ENCODE measurements around the gene LMCD1.
A peak's percentile ranks its signal among the peaks of the same experiment; 100 is the strongest.

Gene LMCD1

GRCh38 chr3:8484409-8485140 is 17.0 kb upstream of the LMCD1 start:
- Histone ChIP-seq H3K27me3 (no peaks in the 10 kb centered on the region), H3K4me1 (peaks cover 0 to 90% (median 47%) of the 10 kb centered on the region in 4 donors), H3K36me3 (no peaks in the 10 kb centered on the region), H3K4me3 (no peak overlapping the region), H3K27ac (peak overlapping the region; percentile 81 to 88), H3K9me3 (peaks cover 0 to 4% (median 0%) of the 10 kb centered on the region in 3 donors)
- DNase-seq = no peak
- intact Hi-C loops (cut with DNase I; ENCODE audit: low total_unique reads) = no loop called here
- TF ChIP-seq, protein P1, sequence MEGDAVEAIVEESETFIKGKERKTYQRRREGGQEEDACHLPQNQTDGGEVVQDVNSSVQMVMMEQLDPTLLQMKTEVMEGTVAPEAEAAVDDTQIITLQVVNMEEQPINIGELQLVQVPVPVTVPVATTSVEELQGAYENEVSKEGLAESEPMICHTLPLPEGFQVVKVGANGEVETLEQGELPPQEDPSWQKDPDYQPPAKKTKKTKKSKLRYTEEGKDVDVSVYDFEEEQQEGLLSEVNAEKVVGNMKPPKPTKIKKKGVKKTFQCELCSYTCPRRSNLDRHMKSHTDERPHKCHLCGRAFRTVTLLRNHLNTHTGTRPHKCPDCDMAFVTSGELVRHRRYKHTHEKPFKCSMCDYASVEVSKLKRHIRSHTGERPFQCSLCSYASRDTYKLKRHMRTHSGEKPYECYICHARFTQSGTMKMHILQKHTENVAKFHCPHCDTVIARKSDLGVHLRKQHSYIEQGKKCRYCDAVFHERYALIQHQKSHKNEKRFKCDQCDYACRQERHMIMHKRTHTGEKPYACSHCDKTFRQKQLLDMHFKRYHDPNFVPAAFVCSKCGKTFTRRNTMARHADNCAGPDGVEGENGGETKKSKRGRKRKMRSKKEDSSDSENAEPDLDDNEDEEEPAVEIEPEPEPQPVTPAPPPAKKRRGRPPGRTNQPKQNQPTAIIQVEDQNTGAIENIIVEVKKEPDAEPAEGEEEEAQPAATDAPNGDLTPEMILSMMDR (IDR thresholded peaks at IDR 0.05) = no peak

DNA sequence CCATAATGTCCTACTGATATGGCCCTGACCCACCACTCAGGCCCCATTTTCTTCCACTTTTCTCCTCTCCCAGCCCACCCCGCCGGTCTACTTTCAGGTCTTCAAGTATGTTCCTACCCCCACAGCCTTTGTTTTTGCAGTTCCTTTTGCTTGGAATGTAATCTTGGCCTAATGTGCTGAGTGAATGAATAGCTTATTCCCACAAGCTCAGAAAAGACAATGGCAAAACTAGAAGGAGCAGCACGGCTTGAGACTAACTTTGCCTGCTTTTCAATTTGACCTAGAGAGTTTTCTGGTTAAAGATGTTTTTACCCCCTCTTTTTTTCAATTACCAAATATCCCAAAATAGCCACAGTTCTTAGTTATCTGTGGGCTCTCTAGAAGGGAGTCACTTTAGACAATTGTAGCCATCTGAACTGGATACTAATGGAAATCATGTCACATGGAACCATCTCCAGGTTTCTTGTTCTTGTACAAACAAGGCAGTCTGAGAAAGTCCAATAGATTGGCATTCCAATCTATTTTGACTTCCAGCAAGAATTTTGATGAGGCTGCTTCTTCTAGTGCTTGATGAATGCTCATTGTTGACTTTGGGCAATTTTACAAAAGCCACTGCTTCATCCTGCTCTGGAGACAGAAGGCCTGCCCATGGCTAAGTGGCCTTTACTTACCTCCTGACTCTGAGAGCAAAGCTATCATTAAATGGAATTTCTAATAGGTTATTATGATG is 16.3 kb upstream of the LMCD1 start:
- DNase-seq = no peak
- peak overlapping the region; percentile 81 to 88 for H3K27ac ChIP-seq
- peaks cover 0 to 92% (median 53%) of the 10 kb centered on the region in 4 donors for H3K4me1 ChIP-seq
- peaks cover 0 to 4% (median 0%) of the 10 kb centered on the region in 3 donors for H3K9me3 ChIP-seq
- H3K4me3 ChIP-seq = no peak overlapping the region
- no peaks in the 10 kb centered on the region for H3K27me3 ChIP-seq
- no peaks in the 10 kb centered on the region for H3K36me3 ChIP-seq
- TF ChIP-seq, protein P1 (IDR thresholded peaks at IDR 0.05) = no peak
- intact Hi-C loops (cut with DNase I; ENCODE audit: low total_unique reads) = no loop called here

DNA sequence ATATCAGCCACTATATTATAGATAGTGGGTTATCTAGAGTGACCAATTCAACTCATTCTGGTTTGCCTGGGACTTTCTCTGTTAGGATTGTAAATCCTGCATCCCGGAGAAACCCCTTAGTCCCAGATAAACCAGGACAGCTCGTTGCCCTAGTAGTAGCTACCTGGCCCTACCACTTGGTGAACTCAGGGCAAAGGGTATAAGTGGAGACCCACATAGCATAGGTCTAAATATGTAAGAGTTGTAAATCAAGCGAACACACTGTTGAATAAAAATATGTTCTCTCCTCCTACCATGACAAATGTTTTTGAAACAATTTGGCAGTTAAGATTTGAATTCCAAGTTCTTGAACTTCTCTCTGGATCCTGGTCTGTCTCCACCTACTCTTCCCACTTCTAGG is 15.7 kb upstream of the LMCD1 start:
- TF ChIP-seq, protein P1 (IDR thresholded peaks at IDR 0.05) = no peak
- no peak for DNase-seq
- intact Hi-C loops (cut with DNase I; ENCODE audit: low total_unique reads) = no loop called here
- peaks cover 0 to 92% (median 55%) of the 10 kb centered on the region in 4 donors for H3K4me1 ChIP-seq
- H3K27ac ChIP-seq = peak overlapping the region; percentile 81 to 88
- H3K36me3 ChIP-seq = no peaks in the 10 kb centered on the region
- no peak overlapping the region for H3K4me3 ChIP-seq
- no peaks in the 10 kb centered on the region for H3K27me3 ChIP-seq
- H3K9me3 ChIP-seq = peaks cover 0 to 4% (median 0%) of the 10 kb centered on the region in 3 donors

DNA sequence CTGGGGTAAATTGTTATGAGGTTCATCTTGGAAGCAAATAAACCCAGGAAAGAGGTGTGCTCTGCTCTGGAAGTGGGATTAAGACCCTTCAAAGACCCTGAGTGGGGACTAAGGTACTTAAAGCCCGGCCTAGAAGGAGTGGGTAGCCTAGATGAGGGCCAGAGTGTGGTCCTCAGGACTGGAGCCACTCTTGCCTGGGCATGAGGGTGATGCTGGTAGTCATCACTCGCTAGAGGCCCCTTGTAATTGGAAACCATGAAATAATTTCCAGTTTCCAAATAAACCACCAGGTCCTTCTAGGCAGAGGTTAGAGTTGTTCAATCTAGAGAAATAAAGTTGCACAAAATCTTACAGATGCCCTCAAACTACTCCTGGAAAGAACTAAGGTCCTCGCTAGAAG is 15.2 kb upstream of the LMCD1 start:
- Histone ChIP-seq H3K9me3 (peaks cover 0 to 4% (median 0%) of the 10 kb centered on the region in 3 donors), H3K36me3 (no peaks in the 10 kb centered on the region), H3K27me3 (no peaks in the 10 kb centered on the region), H3K4me3 (no peak overlapping the region), H3K4me1 (peaks cover 0 to 92% (median 53%) of the 10 kb centered on the region in 4 donors), H3K27ac (peak overlapping the region; percentile 81 to 88)
- TF ChIP-seq, protein P1 (IDR thresholded peaks at IDR 0.05) = no peak
- no peak for DNase-seq
- intact Hi-C loops (cut with DNase I; ENCODE audit: low total_unique reads) = no loop called here

- no peaks in the 10 kb centered on the region for H3K36me3 ChIP-seq
- peaks cover 0 to 92% (median 52%) of the 10 kb centered on the region in 4 donors for H3K4me1 ChIP-seq
- no peak overlapping the region for H3K4me3 ChIP-seq
- H3K27ac ChIP-seq = peak overlapping the region; percentile 81 to 88
- DNase-seq = no peak
- no peaks in the 10 kb centered on the region for H3K27me3 ChIP-seq
- intact Hi-C loops (cut with DNase I; ENCODE audit: low total_unique reads) = no loop called here
- peaks cover 0 to 4% (median 0%) of the 10 kb centered on the region in 3 donors for H3K9me3 ChIP-seq
- TF ChIP-seq, protein P1 (IDR thresholded peaks at IDR 0.05) = no peak
Measured at GRCh38 chr3:8486936-8487335, 14.7 kb upstream of the LMCD1 start.
